Measurements from ENCODE around the gene PCDHGA1. TPM values are rescaled to one million over a fixed set of nuclear protein-coding genes. Genes with fewer than 3 reads are reported as not detected.

PCDHGA1 gene
- total RNA-seq, 4 donors from 2014 or later: 0.12 to 2.2 (median 0.59) TPM

DNA sequence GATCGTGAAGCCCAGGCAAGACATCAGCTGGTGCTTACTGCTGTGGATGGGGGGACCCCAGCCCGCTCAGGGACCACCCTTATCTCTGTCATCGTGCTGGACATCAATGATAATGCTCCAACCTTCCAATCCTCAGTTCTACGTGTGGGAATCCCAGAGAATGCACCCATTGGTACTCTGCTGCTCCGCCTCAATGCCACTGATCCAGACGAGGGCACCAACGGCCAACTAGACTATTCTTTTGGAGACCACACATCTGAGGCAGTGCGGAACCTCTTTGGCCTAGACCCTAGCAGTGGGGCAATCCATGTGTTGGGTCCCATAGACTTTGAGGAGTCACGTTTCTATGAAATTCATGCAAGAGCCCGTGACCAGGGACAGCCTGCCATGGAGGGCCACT is 159.5 kb downstream of the PCDHGA1 start:
- TF ChIP-seq, protein P1, sequence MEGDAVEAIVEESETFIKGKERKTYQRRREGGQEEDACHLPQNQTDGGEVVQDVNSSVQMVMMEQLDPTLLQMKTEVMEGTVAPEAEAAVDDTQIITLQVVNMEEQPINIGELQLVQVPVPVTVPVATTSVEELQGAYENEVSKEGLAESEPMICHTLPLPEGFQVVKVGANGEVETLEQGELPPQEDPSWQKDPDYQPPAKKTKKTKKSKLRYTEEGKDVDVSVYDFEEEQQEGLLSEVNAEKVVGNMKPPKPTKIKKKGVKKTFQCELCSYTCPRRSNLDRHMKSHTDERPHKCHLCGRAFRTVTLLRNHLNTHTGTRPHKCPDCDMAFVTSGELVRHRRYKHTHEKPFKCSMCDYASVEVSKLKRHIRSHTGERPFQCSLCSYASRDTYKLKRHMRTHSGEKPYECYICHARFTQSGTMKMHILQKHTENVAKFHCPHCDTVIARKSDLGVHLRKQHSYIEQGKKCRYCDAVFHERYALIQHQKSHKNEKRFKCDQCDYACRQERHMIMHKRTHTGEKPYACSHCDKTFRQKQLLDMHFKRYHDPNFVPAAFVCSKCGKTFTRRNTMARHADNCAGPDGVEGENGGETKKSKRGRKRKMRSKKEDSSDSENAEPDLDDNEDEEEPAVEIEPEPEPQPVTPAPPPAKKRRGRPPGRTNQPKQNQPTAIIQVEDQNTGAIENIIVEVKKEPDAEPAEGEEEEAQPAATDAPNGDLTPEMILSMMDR (IDR thresholded peaks at IDR 0.05): no peak
- ATAC-seq (ENCODE audit: low FRiP score) (no peak), DNase-seq (ENCODE audit: low spot score) (no peak)

DNA sequence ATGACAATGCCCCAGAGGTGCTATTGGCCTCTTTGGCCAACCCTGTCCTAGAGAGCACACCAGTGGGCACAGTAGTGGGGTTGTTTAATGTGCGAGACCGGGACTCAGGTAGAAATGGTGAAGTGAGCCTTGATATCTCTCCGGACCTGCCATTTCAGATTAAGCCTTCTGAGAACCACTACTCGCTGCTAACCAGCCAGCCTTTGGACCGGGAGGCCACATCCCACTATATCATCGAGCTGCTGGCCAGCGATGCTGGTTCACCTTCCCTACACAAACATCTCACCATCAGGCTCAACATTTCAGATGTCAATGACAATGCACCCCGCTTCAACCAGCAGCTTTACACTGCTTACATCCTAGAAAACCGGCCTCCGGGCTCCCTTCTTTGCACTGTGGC is 160.0 kb downstream of the PCDHGA1 start:
- TF ChIP-seq, protein P1 (IDR thresholded peaks at IDR 0.05): no peak
- DNase-seq (ENCODE audit: low spot score): no peak
- ATAC-seq (ENCODE audit: low FRiP score): no peak

DNA sequence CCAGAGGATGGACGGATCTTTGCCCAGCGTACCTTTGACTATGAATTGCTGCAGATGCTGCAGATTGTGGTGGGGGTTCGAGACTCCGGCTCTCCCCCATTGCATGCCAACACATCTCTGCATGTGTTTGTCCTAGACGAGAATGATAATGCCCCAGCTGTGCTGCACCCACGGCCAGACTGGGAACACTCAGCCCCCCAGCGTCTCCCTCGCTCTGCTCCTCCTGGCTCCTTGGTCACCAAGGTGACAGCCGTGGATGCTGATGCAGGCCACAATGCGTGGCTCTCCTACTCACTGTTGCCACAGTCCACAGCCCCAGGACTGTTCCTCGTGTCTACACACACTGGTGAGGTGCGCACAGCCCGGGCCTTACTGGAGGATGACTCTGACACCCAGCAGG is 160.5 kb downstream of the PCDHGA1 start:
- TF ChIP-seq, protein P1 (IDR thresholded peaks at IDR 0.05): no peak
- ATAC-seq (ENCODE audit: low FRiP score) (no peak), DNase-seq (ENCODE audit: low spot score) (no peak)

DNA sequence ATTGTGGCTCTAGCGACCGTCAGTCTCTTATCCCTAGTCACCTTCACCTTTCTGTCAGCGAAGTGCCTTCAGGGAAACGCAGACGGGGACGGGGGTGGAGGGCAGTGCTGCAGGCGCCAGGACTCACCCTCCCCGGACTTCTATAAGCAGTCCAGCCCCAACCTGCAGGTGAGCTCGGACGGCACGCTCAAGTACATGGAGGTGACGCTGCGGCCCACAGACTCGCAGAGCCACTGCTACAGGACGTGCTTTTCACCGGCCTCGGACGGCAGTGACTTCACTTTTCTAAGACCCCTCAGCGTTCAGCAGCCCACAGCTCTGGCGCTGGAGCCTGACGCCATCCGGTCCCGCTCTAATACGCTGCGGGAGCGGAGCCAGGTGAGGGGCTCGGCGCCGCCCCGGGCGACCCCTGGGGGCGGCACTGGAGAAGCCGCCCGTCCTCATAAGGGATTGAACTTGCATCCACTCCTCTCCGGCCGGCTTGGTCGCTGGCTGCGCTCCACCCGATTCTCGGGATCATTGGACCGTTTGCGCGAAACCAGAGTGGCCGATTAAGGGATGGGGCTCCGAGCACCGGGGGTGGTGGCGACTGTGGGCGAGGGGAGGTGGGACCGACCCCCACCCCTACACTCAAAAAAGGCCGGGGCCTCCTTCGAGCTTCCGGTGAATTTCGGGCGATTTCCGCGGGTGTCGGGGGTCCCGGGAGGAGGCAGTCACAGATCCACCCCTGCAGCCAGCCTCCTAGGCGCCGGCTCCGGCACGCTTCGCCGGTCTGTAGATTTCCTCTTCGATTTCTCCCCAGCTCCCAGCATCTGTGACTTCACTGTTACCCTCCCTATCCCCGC is 161.2 kb downstream of the PCDHGA1 start:
- DNase-seq (ENCODE audit: low spot score) (no peak), ATAC-seq (ENCODE audit: low FRiP score) (no peak)
- TF ChIP-seq, protein P1 (IDR thresholded peaks at IDR 0.05): no peak

DNA sequence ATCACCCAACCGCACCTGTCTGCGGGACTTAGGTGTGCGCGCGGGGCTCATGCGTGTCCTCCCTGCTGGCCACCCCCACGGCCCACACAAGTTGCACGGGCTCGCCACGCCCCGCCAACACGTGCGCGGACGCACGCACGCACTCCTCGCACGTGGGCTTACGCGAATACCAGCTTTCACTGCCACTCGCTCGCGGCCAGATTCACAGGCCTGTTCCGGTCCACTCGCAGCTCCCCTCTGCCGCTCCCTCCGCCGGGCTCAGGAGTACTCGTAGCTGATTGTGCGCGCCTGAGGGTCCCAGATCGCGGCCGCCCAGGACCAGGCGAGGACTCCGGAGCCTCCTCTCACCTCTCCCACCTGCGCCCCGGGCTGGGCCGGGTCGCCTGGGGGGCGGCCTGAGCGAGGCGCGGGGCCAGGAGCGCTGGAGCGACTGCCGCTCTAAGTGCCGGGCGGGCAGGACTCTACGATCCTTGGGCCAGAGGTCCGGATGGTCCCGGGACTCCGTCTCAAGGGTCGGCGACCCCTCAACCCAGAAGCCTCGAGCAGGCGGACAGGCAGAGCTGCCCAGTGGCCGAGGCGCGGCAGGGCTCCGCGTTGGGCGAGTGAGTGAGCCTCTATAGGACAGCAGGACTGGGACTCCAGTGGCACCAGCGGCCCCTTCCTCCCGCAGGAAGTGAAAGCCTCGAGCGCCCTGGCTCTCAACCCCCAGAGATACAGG is 162.0 kb downstream of the PCDHGA1 start:
- ATAC-seq (ENCODE audit: low FRiP score) (no peak), DNase-seq (ENCODE audit: low spot score) (no peak)
- TF ChIP-seq, protein P1 (IDR thresholded peaks at IDR 0.05): no peak

DNA sequence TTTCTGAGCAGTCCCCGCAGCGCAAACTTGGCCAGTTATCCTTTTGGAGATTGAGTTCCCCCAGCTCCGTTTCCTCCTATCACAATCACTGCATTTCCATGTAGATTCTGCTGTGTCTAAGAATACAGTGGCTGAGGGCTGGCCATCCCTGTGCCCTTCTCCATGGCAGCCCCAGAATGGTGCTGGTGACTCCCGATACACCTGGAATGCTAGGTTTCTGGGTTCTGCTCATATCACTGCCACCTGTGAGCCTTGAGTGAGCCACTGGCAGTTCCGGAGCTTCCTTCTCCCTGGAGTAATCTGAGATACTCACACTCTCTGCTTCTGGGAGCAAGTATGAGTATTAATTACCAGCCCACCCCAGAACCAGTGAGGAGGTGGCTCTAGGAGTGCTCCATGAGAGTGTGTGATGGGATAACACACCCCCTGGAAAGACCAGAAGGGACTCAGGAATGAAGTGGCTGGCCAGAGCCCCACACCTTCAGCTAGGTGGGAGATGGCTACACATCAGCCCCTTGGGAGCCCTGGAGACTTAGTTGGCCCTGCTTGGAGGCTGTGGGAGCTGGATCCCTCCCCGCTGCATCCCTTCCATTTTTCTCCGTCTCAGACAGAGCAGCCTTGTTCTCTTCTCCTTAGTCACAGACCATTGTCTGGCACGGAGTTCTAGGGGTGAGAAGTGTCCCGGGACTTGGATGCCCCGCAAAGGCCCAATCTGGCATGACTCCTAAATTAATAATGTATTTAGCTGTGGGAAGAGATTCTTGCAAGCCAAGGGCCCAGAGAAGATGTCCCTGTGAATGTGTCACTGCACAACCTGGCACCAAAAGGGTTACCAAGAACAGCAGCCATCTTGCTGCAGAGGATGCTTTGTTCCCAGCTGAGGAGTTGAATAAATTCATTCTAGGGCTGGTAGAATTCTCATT is 163.4 kb downstream of the PCDHGA1 start:
- TF ChIP-seq, protein P1 (IDR thresholded peaks at IDR 0.05): no peak
- ATAC-seq (ENCODE audit: low FRiP score): no peak
- DNase-seq (ENCODE audit: low spot score): no peak

Measured in omental fat pad (tissue), 4 donors.